ENCODE results near the gene SPATS2L.

Gene SPATS2L

DNA sequence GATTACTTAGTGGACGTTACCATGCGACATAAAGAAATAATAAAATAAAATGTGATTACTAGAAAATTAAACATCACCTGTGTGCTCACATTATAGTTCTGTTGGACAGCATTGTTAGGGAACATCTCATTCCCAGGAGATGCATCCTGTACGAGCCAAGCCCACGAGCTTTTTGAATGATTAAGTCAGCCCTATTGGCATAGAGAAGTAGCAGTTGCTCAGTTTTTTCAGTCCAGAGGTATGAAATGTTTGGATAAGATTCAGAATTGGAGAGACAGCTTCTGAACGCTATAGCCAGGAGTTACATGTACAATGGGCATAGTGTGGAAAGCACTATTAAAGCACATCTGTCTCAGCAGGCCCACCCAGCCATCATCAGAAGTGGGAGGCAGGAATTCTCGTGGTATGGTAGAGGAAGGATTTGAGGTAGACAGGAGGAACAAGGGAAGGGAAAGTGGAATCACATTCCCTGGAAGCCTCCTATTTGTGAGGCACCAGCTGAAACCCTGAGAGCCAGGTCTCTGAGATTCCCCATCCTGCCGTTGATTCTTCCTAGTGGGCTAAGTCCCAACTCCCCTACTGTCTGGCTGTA, 8.6 kb downstream of the SPATS2L start:
- H3K4me3 ChIP-seq (ENCODE audit: low read length) = no peak overlapping the region
- peak; percentile 38 for DNase-seq (ENCODE audit: low read depth)
- TF ChIP-seq, protein P1, sequence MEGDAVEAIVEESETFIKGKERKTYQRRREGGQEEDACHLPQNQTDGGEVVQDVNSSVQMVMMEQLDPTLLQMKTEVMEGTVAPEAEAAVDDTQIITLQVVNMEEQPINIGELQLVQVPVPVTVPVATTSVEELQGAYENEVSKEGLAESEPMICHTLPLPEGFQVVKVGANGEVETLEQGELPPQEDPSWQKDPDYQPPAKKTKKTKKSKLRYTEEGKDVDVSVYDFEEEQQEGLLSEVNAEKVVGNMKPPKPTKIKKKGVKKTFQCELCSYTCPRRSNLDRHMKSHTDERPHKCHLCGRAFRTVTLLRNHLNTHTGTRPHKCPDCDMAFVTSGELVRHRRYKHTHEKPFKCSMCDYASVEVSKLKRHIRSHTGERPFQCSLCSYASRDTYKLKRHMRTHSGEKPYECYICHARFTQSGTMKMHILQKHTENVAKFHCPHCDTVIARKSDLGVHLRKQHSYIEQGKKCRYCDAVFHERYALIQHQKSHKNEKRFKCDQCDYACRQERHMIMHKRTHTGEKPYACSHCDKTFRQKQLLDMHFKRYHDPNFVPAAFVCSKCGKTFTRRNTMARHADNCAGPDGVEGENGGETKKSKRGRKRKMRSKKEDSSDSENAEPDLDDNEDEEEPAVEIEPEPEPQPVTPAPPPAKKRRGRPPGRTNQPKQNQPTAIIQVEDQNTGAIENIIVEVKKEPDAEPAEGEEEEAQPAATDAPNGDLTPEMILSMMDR (IDR thresholded peaks at IDR 0.05; ENCODE audit: insufficient read depth, low read depth, low read length, missing control alignments) = no peak

DNA sequence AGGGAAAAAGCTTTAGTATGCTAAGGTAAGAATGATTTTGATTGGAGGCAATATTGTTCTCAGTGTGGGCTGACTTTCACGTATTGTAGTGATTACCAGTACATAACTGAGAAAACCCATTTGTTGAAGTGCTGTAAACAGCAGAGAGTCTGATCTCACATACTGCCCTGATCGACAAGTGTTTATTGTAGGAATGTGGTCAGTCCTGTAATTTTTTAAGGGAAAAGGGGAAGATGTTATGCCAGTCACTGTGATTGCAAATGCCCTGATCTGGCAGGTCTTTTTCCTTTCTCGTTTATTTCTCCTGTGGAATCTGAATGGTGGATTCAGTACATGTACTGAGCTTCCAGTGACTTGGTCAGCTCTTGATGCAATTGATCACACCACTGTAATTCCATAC, 11.5 kb downstream of the SPATS2L start:
- DNase-seq (ENCODE audit: low read depth) = no peak
- no peak overlapping the region for H3K4me3 ChIP-seq (ENCODE audit: low read length)
- TF ChIP-seq, protein P1 (IDR thresholded peaks at IDR 0.05; ENCODE audit: insufficient read depth, low read depth, low read length, missing control alignments) = no peak

DNA sequence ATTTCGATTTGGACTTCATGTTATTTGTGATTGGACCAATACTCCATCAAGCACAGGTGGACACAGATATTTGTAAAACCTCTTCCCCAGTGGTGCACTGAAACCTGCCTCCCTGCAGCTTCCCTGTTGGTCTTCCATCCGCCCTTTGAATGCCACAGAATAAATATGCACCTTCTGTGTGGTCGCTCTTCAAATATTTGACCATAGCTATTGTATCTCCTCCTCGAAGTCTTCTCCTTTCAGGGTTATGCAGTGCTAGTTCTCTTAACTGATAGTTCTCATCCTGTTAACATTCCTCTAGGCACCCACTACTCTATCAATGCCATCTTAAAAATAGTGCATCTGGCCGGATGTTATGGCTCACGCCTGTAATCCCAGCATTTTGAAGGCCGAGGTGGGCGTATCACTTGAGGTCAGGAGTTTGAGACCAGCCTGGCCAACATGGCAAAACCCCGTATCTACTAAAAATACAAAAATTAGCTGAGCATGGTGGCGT, 12.5 kb downstream of the SPATS2L start:
- TF ChIP-seq, protein P1 (IDR thresholded peaks at IDR 0.05; ENCODE audit: insufficient read depth, low read depth, low read length, missing control alignments) = no peak
- no peak for DNase-seq (ENCODE audit: low read depth)
- no peak overlapping the region for H3K4me3 ChIP-seq (ENCODE audit: low read length)

DNA sequence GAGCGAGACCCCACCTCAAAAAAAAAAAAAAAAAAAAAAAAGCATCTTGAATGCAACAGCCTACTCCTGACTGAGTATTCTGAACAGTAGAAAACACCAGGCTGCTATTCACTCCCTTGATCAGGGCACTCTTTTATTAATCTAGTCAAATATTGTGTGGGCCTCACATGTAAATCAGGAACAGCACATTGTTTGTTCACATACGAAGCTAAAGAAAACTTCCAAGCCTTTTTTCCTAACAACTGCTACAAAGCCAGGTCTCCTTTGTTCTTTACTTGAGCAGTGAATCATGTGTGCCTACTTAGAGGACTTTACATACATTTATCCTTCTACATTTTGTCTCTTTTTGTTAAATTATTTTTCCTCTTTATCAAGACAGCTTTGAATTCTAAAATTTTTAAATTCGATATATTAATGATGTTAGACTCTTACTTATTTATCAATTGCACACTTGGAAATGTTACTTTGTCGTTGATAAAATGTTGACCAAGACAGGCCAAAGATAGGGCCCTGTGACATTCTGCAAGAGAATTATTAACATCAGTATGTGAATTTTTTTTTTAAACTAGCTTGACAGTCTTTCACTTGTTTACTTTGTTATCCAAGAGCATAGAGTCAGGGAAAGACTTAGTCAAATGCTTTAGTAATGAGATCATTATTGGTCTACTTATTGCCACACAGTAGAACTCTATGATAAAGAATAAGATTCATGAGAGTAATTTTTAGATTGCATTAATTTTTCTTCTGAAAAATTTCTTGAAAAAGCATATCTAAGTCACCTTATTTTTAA, 13.2 kb downstream of the SPATS2L start:
- no peak overlapping the region for H3K4me3 ChIP-seq (ENCODE audit: low read length)
- peak; percentile 74 for DNase-seq (ENCODE audit: low read depth)
- TF ChIP-seq, protein P1 (IDR thresholded peaks at IDR 0.05; ENCODE audit: insufficient read depth, low read depth, low read length, missing control alignments) = no peak

DNA sequence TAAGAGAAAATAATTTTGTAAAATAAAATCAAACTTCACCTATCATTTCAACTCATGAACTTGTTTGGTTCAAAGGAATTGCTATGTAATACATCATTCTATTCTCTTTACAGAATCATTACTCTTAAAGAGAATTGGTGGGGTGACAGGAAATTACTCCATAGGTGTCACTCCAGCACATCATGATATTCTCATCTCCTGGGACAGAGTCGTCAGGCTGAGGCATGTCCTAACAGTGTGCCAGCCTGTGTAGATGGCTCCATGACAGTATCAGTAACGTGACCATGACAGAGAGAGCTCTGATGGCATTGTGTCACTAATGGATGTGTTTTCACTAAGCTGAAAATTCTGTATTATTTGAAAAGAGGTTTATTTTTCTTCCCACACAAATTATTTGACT, 13.9 kb downstream of the SPATS2L start:
- DNase-seq (ENCODE audit: low read depth) = peak; percentile 83
- TF ChIP-seq, protein P1 (IDR thresholded peaks at IDR 0.05; ENCODE audit: insufficient read depth, low read depth, low read length, missing control alignments) = no peak

DNA sequence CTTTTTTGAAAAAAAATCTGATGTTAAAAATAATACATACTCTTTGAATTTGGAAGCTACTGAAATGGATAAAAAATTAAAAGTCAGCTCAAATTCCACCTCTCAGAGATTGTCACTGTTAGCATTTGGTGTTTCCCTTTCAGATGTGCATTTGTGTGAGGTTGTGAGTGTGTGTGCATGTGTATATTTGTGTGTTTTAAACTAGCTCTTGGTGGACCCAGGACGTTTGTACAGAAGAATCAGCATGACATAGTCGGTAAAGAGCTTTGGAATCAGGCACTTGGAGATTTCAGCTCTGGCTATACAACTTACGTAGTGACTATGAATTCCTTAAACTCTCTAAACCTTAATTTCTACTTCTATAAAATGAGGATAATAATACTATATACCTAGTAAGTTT, 14.5 kb downstream of the SPATS2L start:
- no peak overlapping the region for H3K4me3 ChIP-seq (ENCODE audit: low read length)
- DNase-seq (ENCODE audit: low read depth) = no peak
- TF ChIP-seq, protein P1 (IDR thresholded peaks at IDR 0.05; ENCODE audit: insufficient read depth, low read depth, low read length, missing control alignments) = no peak

More for the DNA sequence above, 13.9 kb downstream of the SPATS2L start:
- H3K4me3 ChIP-seq (ENCODE audit: low read length) = no peak overlapping the region
